Gastroesophageal sphincter (tissue), 3 donors: ENCODE data around the gene DYNLT2.

Experiments
- CTCF ChIP-seq, 4 experiments: fragments of 200-600 bp in 2 of 4; fragments of 450-650 bp in 2 of 4; sonication (generic) in 1 of 4; IDR thresholded peaks; one replicate each; pipeline ENCODE4 v1.5.1; 2017 to 2019; ENCODE audit warnings: antibody characterized with exemption in 4 of 4, mild to moderate bottlenecking in 2 of 4, moderate library complexity in 2 of 4
- POLR2A ChIP-seq, 2 donors: fragments of 450-650 bp; IDR thresholded peaks; one replicate each; pipeline ENCODE4 v1.6.1; 2017; ENCODE audit warnings: antibody characterized with exemption in 2 of 2, mild to moderate bottlenecking in 2 of 2, moderate library complexity in 1 of 2
- POLR2AphosphoS5 ChIP-seq: sonication (generic); formaldehyde crosslinking; IDR thresholded peaks from one replicate; pipeline ENCODE4 v1.6.1; 2017; ENCODE audit warnings: antibody characterized with exemption

DNA sequence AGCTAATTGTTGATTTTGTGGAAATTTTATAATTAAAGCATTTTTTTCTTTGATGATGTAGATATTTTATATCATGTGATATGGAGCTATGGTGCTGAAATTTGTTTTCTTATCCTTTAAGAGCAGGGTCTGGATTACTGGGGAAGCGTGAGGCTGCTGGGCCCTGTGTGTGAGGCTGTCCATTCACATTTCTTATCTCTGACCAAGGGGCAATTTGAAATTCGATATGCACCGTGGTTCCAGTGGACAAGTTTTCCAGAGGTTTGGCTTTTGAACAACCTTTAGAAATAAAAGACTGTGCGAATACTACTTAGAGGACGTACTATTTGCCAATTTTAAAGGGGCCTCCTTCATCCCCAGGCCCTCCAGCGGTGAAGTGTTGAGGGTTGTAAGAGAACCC is 3.8 kb upstream of the DYNLT2 start:
- TF ChIP-seq POLR2A (IDR thresholded peaks at IDR 0.05) (no peak), CTCF (IDR thresholded peaks at IDR 0.05) (no peak), POLR2AphosphoS5 (no peak)
